Renal cortex interstitium (tissue), 11 donors: Measurements from ENCODE around the gene SRP14. TPM values are rescaled to one million over a fixed set of nuclear protein-coding genes. Genes with fewer than 3 reads are reported as not detected.
A peak's percentile ranks its signal among the peaks of the same experiment; 100 is the strongest.
"Not testable (repeated sequence)": the region's sequence is repeated elsewhere in the genome, so short reads cannot be mapped to it uniquely, and the experiment has no call there.

Source experiments
- DNase-seq, 11 donors: peaks; one replicate each; pipeline ENCODE4 v3.0.0-alpha.2; 2013; ENCODE audit warnings: low read depth in 9 of 11, low spot score in 4 of 11; ENCODE audit errors: extremely low read depth in 1 of 11
- polyA plus RNA-seq, 3 donors: library from polyadenylated mRNA; unstranded; fragments of 120-200 nt; gene quantifications; one replicate each; pipeline ENCODE4 v1.2.1, GENCODE V29; 2013; ENCODE audit not compliant: insufficient read length in 3 of 3

Gene SRP14
- polyA plus RNA-seq, 3 donors: 519 to 629 (median 535) TPM

DNA sequence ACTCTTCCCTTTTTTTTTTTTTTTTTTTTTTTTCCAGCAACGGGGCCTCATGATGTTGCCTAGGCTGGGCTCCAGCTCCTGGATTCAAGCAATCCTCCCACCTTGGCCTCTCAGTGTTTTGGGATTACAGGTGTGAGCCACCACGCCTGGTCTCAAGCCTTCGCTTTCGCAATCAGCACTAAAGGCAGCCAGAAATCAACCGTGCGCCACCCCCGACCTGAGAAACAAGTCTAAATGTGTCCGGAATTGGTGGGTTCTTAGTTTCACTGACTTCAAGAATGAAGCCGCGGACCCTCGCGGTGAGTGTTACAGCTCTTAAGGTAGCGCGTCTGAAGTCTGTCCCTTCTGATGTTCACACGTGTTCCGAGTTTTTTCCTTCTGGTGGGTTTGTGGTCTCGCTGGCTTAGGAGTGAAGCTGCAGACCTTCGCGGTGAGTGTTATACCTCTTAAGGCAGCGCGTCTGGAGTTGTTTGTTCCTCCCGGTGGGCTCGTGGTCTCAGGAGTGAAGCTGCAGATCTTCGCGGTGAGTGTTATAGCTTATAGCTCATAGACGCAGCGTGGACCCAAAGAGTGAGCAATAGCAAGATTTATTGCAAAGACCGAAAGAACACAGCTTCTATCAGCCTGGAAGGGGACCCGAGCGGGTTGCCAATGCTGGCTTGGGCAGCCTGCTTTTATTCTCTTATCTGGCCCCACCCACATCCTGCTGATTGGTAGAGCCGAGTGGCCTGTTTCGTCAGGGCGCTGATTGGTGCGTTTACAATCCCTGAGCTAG is 34.9 kb upstream of the SRP14 start:
- DNase-seq: not testable (repeated sequence)

DNA sequence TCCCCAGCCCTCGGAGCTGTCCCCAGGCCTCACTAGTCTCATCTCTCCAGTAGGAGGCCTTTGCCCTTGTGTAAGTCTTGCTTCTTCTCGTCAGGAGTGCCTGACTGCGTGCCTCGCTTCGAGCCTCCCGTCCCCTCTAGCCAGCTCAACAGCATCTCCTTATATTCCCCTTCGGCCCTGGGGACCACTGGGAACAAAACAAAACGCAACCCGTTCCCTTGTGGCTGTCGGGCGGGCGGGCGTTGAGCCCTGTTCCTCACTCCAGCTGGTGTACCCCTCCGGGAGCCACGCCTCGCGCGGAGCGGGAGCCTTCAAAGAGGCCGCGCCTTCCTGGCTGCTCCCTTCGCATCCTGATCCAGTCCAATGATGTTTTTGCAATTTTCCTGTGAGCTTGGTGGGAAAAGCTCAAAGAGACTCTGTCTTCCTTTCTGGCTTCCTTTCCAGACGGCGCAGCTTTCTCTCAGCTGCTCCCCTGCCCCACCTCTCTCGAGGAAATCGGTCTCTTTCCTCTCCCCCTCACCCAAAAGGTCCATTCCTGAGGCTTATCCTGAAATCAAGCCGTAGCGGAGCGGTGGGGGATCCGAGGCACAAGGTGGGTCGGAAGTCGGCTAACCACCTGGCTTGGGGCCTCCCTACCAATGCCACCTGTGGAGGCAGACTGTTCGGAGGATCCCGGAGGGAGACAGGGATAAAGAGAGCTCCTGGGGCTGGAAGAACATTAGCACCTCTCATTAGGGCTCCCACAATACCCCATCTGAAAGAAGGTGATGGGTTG is 33.4 kb upstream of the SRP14 start:
- DNase-seq: no peak

DNA sequence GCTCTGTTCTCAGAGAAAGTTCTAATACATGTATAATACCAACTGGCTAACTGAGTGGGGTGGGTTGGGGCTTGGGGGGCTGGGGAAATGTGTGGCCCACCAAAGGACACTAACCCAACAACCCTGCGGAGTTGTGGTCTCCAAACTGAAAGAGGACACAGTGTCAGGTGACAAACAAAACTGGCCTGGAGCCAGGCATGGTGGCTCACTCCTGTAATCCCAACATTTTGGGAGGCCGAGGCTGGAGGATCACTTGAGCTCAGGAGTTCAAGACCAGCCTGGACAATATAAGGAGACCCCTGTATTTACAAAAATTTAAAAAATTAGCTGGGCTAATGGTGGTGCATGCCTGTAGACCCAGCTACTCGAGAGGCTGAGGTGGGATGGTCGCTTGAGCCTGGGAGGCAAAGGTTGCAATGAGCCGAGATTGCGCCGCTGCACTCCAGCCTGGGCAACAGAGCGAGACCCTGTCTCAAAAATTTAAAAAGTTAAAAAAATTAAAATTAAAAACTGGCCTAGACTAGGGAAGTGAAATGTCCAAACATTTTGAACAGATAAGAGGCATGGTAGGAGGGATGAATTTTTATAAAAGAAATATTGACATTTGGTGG is 31.7 kb upstream of the SRP14 start:
- DNase-seq: no peak

DNA sequence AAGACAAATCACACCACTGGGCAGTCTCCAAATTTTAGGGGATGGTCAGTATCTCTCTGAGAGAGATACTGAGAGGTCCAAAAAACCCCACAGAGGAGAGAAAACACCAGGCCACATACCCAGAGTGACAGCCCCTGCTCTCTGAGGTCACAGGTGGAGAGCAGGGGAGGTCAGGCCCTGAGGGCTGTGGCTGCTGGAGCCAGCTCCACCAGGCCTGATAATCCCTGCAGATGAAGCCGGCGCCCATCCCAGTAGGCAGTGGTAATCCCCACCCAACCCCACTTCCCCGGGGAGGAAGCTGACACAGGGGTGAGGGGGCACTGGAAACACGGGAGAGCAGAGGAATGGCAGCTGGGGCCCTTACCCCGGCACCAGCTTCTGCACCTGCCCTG is 31.2 kb upstream of the SRP14 start:
- no peak for DNase-seq

DNA sequence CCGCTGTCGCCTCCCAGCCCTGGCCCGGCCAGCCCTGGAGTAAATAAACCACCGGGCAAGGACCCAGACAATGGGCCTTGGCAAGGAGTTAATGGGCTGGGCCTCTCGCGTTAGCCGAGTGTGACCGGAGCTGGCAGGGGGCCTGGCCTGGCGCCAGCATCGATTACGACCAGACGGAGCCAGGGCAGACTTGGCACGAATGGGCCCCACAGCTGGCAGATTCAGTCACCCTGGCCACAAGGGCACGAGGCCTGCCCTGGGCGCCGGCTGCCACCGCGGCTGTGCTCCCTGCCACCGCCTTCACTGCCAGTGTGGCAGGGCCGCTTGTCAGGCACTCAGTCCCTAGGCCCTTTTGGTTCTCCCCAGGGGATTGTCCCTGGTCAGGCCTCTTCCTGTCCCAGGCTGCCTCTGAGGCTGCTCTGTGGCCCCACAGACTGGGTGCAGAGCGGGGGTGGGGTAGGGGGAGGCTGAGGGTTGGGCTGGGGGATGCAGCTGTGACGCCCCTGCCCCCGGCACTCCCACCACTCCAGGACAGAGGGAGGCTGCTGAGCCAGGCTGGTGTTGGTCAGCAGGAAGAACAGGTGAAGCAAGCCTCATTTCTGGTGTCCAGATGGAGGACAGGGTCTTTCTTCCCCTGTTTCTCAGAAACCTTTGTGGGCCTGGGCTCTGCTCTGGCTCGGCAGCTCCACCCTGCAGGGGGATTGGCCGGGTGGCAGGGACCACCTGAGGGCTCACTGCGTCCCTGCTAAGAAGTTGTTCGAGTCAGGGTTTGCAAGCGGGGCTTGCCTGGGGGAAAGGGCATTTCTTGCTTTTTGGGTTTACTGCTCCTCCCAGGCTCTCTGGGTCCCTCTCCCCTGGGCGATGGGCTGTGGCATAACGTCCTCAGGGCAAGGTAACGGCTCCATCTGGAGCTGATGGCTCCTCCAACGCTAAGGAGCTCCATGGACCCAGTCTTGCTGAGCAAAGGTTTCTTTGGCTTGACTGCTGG is 30.5 kb upstream of the SRP14 start:
- peak in 8 of 11 donors; percentile 62 to 85 (median 78) for DNase-seq

- no peak for DNase-seq
Measured at GRCh38 chr15:40067921-40068624, 29.1 kb upstream of the SRP14 start.

DNA sequence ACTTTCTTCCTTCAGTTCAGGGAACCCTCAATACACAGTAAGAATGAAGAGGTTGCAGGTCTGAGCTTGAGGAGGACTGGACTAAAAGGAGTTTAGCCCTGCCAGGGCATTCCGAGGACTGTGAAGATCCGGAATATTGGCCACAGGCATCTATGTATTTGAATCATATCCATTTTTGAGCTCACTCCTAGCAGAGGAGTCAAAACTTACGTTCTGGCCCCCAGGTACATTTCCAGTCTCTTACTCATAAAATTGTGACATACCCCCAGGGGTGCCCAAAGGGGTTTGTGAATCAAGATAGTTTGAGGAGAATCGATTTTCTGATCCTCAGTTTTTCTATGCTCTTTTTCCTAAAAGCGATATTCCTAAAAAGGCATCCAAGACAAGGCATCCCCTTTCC is 27.6 kb upstream of the SRP14 start:
- no peak for DNase-seq

- no peak for DNase-seq
Measured at GRCh38 chr15:40065166-40065565, 26.2 kb upstream of the SRP14 start.

DNA sequence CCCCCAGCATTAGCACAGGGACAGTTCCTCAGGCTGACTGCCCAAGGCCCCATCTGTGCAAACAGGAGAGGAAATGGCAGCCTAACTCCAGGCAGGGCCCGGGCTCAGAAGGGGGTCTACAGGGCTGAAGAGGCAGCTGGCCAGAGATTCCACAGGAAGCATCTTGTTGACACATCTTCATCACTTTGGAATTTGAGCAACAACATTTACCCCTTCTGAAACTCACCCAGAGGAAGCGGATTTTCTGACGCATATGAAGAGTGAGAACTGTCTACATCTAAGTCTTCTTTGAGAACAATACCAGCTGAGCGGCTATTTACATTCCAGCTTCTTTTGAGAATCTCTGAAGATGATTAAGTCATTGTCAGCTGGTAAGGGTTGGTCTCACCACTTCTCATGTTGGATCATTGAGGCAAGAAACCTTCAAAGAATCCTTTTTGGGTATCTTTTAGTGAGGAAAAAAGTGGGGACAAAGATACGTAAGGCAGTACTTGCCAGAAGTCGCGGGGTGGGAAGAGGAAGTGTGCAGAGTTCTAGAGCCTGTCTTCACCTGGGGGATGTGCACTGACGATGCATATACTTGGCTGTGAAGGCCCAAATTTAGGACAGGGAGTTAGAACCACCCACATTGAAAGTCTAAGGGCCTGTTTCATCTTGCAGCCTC is 25.4 kb upstream of the SRP14 start:
- DNase-seq: no peak

DNA sequence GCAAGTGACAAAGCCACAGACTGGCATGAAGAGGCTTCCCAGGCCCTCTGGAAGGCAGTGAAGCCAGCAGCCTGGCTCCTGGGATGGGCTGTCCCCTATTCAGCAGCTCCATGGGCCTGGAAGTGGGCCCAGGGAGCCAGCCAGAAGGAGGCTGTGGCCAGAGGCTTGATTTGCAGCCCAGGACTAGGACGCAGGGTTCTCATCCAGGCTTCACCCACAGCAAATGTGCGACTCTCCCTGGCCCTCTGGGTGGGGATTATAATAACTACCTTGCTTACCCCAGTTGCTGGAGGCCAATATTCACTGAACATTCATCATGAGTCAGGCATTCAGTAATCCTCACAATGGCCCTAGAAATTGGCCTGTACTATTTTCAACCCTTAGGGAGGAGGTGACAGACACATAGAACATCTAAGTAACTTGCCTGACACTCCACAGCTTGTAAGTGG is 24.6 kb upstream of the SRP14 start:
- no peak for DNase-seq

DNA sequence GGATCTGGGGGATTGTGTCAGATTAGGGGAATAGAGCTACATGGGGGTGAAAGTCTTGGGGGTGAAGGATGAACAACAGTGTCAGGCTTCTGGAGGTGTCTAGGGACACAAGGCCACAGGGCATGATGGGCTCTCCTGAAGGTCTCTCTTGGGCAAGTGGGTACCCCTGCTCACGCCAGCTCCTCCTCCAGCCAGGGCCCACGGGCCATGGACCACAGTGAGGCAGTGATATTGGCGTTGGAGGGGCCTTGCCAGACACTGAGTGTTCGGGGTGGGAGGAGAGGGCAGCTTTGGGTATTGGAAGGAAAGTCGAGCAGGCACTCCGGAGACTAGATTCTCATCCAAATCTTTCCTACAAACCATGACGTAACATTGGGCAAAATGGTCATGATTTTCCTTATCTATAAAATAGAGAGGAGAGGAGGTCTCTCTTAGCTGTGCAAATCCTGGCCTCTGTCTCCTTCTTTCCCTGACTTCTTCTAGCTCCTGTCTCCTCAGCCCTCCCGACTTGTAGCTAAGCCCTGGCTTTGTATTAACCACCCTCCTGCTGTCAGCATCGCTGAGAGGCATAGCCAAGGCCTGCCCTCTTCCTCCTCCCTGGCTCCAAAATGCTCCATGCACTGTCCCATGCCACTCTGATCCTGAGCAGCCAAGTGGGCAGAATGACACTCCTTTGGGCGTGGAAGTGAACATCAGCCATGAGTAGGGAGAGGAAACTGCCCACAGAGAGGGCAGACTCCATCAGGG is 24.0 kb upstream of the SRP14 start:
- no peak for DNase-seq

GRCh38 chr15:40061212-40061901 is 22.4 kb upstream of the SRP14 start:
- DNase-seq: no peak

GRCh38 chr15:40060236-40060961 is 21.4 kb upstream of the SRP14 start:
- DNase-seq: no peak

GRCh38 chr15:40059821-40060220 is 20.8 kb upstream of the SRP14 start:
- no peak for DNase-seq

- DNase-seq: no peak
Measured at GRCh38 chr15:40058476-40059140, 19.6 kb upstream of the SRP14 start.
